Peyer's patch (tissue), 4 donors: ENCODE data around the gene AKAP1. TPM values are rescaled to one million over a fixed set of nuclear protein-coding genes. Genes with fewer than 3 reads are reported as not detected.

Source experiments
- DNase-seq, 3 donors: peaks; one replicate each; pipeline ENCODE4 v3.0.0-alpha.2; 2017 to 2019
- H3K27ac ChIP-seq, 4 donors: fragments of 200-600 bp; sonication (generic); one replicate each; pipeline ENCODE4 v1.5.1; 2016 to 2019
- H3K27me3 ChIP-seq, 2 donors: fragments of 200-600 bp; sonication (generic); one replicate each; pipeline ENCODE4 v1.5.1; 2019
- H3K36me3 ChIP-seq, 3 donors: fragments of 200-600 bp; sonication (generic); one replicate each; pipeline ENCODE4 v1.5.1; 2016 to 2019
- H3K4me1 ChIP-seq, 4 donors: fragments of 200-600 bp; sonication (generic); one replicate each; pipeline ENCODE4 v1.5.1; 2016 to 2019
- H3K4me3 ChIP-seq, 4 donors: fragments of 200-600 bp; sonication (generic); 1 replicate in 3 of 4; 2 replicates in 1 of 4; pipeline ENCODE4 v1.5.1; 2016 to 2019; ENCODE audit warnings: mild to moderate bottlenecking in 1 of 4
- H3K9me3 ChIP-seq, 4 donors: fragments of 200-600 bp; sonication (generic); one replicate each; pipeline ENCODE4 v1.5.1; 2016 to 2019; ENCODE audit warnings: mild to moderate bottlenecking in 1 of 4
- CTCF ChIP-seq, 6 experiments: fragments of 450-650 bp in 4 of 6; fragments of 200-600 bp in 2 of 6; sonication (generic) in 1 of 6; IDR thresholded peaks; one replicate each; pipeline ENCODE4 v1.5.1; 2017 to 2019; ENCODE audit warnings: antibody characterized with exemption in 6 of 6, mild to moderate bottlenecking in 3 of 6, moderate library complexity in 1 of 6
- POLR2A ChIP-seq, 2 donors: fragments of 450-650 bp; IDR thresholded peaks; one replicate each; pipeline ENCODE4 v1.5.1; 2017; ENCODE audit warnings: antibody characterized with exemption in 2 of 2, mild to moderate bottlenecking in 2 of 2, moderate library complexity in 2 of 2
- total RNA-seq, 4 donors: library from RNA; depleted of rRNA; stranded (reverse); fragments of >200 nt; gene quantifications; one replicate each; pipeline ENCODE4 v1.1.0, GENCODE V29; 2016

AKAP1 gene
- total RNA-seq, 4 donors from 2014 or later = 123 to 203 (median 166) TPM

- TF ChIP-seq CTCF (IDR thresholded peaks at IDR 0.05) (no peak), POLR2A (IDR thresholded peaks at IDR 0.05) (peak; percentile 43 to 70)
- peak; percentile 34 to 91 (median 87) for DNase-seq
These were observed 1.3 kb downstream of the AKAP1 start for GRCh38 chr17:57086069-57086930.

DNA sequence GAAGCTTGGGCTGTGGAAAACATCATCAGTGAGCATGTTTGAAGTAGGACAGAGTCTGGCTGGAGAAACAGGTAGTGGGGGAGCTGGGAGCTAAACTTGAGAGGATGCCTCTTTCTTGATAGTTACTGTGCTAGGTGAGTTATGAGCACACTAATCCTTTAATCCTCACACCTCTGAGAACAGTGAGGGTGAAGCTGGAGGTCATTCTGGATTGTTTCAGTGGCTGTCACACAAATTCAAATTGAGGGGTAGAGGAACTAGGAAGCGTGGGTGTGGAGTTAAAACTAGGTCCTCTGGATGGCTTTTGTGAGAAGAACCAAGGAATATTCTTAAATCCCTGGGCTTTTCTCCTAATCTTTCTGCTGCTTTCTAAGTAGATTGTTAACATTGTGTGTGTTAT lies 3.3 kb downstream of the AKAP1 start:
- H3K36me3 ChIP-seq = no peaks in the 10 kb centered on the region
- H3K27ac ChIP-seq = peak overlapping the region in 1 of 4 donors; percentile 100
- no peak for TF ChIP-seq CTCF (IDR thresholded peaks at IDR 0.05)
- TF ChIP-seq POLR2A (IDR thresholded peaks at IDR 0.05) = no peak
- H3K27me3 ChIP-seq = no peaks in the 10 kb centered on the region
- peaks cover 0 to 79% (median 2%) of the 10 kb centered on the region in 4 donors for H3K4me1 ChIP-seq
- H3K4me3 ChIP-seq = no peak overlapping the region
- no peak for DNase-seq
- no peaks in the 10 kb centered on the region for H3K9me3 ChIP-seq

More at GRCh38 chr17:57086069-57086930, 1.3 kb downstream of the AKAP1 start:
- no peaks in the 10 kb centered on the region for H3K9me3 ChIP-seq
- H3K4me1 ChIP-seq = peaks cover 0 to 59% (median 2%) of the 10 kb centered on the region in 4 donors
- no peaks in the 10 kb centered on the region for H3K36me3 ChIP-seq
- peak overlapping the region; percentile 94 to 100 (median 97) for H3K27ac ChIP-seq
- peak overlapping the region; percentile 81 to 93 (median 89) for H3K4me3 ChIP-seq
- no peaks in the 10 kb centered on the region for H3K27me3 ChIP-seq

GRCh38 chr17:57089391-57089790 lies 4.3 kb downstream of the AKAP1 start:
- no peaks in the 10 kb centered on the region for H3K36me3 ChIP-seq
- TF ChIP-seq CTCF (IDR thresholded peaks at IDR 0.05) = no peak
- no peak for TF ChIP-seq POLR2A (IDR thresholded peaks at IDR 0.05)
- no peaks in the 10 kb centered on the region for H3K27me3 ChIP-seq
- DNase-seq = no peak
- no peak overlapping the region for H3K4me3 ChIP-seq
- H3K4me1 ChIP-seq = peaks cover 0 to 74% (median 2%) of the 10 kb centered on the region in 4 donors
- no peaks in the 10 kb centered on the region for H3K9me3 ChIP-seq
- peak overlapping the region in 1 of 4 donors; percentile 82 for H3K27ac ChIP-seq

DNA sequence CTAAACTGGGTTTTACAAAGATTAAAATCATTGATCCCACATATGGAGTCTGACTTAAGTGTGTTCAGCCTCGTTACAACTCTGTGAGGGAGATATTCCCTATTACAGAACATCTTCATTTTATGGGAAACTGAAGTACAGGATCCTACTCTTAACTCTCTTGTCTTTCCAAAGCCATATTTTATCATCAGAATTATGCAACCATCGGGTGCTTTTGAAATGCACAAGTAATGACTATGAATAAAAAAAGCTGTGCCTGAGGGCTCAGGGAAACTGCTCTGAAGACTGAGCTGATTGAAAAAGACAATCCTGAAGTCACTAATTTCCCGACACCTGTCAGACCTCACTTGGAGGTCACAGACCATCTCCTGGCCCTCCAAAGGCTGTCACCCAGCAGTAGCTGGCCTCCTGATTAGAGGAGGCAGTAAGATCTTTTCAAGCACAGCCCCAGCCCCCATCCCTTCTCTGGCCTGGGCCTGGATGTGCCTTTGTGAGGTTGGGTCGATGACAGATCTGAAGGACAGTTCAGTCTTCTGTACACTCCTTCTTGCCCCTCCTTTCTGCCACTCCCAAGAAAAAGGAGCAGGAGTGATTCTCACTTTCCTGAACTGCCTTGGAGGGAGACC lies 5.6 kb downstream of the AKAP1 start:
- Histone ChIP-seq H3K36me3 (no peaks in the 10 kb centered on the region), H3K27ac (peak overlapping the region in 3 of 4 donors; percentile 16 to 82 (median 65)), H3K4me1 (peaks cover 0 to 84% (median 2%) of the 10 kb centered on the region in 4 donors), H3K27me3 (no peaks in the 10 kb centered on the region), H3K4me3 (peak overlapping the region in 1 of 4 donors; percentile 3), H3K9me3 (no peaks in the 10 kb centered on the region)
- TF ChIP-seq POLR2A (IDR thresholded peaks at IDR 0.05) (no peak), CTCF (IDR thresholded peaks at IDR 0.05) (no peak)
- DNase-seq = no peak

- Histone ChIP-seq H3K4me1 (peaks cover 0 to 86% (median 2%) of the 10 kb centered on the region in 4 donors), H3K27ac (peak overlapping the region in 3 of 4 donors; percentile 16 to 82 (median 65)), H3K27me3 (no peaks in the 10 kb centered on the region), H3K36me3 (no peaks in the 10 kb centered on the region), H3K9me3 (no peaks in the 10 kb centered on the region), H3K4me3 (peak overlapping the region in 1 of 4 donors; percentile 3)
- DNase-seq = peak in 1 of 3 donors; percentile 53
- TF ChIP-seq CTCF (IDR thresholded peaks at IDR 0.05) (no peak), POLR2A (IDR thresholded peaks at IDR 0.05) (no peak)
These were observed 6.2 kb downstream of the AKAP1 start for GRCh38 chr17:57091186-57091618.
